ENCODE data around the gene TMEM26. TPM values are rescaled to one million over a fixed set of nuclear protein-coding genes. Genes with fewer than 3 reads are reported as not detected.

The TMEM26 gene
- total RNA-seq, 1 donor from 2014 or later: 0.18 TPM

DNA sequence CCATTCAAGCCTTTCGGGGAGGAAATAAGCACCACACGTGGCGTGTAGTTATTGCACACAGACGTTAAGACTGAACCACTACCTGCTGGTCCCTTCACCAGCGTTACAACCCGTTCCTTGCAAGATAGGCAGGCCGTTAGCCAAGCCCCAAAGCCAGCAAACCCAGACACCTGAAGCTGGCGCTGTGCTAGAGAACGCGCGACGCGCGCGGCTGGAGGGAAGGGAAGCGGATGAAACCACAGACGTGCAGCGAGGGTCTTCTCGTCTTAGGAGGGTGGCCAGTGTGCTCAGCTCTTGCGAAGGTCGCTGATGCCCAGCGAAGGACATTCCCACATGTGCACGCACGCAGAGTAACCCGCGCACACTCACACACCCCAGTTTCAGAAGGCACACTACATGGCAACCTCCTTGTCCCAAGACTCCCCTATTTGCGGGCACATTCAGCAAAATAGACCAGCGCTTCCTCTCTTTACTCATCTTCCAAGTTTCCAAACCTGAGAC lies 980 bp downstream of the TMEM26 start:
- no peak for FAIRE-seq
- Histone ChIP-seq H3K4me3 (ENCODE audit: insufficient read depth, low read depth, low read length) (peak overlapping the region; percentile 69), H3K4me1 (ENCODE audit: insufficient read depth, low read length) (peaks cover 12% of the 10 kb centered on the region), H3K4me2 (ENCODE audit: low read length) (peak overlapping the region; percentile 94), H3K79me2 (ENCODE audit: insufficient read depth, low read length) (no peaks in the 10 kb centered on the region), H4K20me1 (ENCODE audit: insufficient read depth, low read length) (no peaks in the 10 kb centered on the region), H3K27ac (ENCODE audit: low read depth, low read length) (no peak overlapping the region), H3K27me3 (ENCODE audit: insufficient read depth, low read length) (no peaks in the 10 kb centered on the region), H3K9ac (ENCODE audit: low read length) (peak overlapping the region; percentile 55), H3K9me3 (ENCODE audit: insufficient read depth, low read depth, low read length) (no peaks in the 10 kb centered on the region), H3K36me3 (ENCODE audit: insufficient read depth, low read length) (no peaks in the 10 kb centered on the region), H2AFZ (ENCODE audit: low read depth, low read length) (peak overlapping the region; percentile 95)
- Mint-ChIP-seq H3K9me3 (ENCODE audit: unreplicated experiment) (no peaks in the 10 kb centered on the region), H3K27ac (ENCODE audit: unreplicated experiment) (no peak overlapping the region), H3K27me3 (ENCODE audit: low read depth, unreplicated experiment) (peaks cover 41% of the 10 kb centered on the region), H3K4me3 (ENCODE audit: unreplicated experiment) (peak overlapping the region; percentile 84), H3K4me1 (ENCODE audit: low read depth, unreplicated experiment) (peaks cover 4% of the 10 kb centered on the region), H3K36me3 (ENCODE audit: low read depth, unreplicated experiment) (no peaks in the 10 kb centered on the region)
- no peak for TF ChIP-seq EZH2 (IDR thresholded peaks at IDR 0.05; ENCODE audit: insufficient read depth, low read length)
- TF ChIP-seq, protein P1, sequence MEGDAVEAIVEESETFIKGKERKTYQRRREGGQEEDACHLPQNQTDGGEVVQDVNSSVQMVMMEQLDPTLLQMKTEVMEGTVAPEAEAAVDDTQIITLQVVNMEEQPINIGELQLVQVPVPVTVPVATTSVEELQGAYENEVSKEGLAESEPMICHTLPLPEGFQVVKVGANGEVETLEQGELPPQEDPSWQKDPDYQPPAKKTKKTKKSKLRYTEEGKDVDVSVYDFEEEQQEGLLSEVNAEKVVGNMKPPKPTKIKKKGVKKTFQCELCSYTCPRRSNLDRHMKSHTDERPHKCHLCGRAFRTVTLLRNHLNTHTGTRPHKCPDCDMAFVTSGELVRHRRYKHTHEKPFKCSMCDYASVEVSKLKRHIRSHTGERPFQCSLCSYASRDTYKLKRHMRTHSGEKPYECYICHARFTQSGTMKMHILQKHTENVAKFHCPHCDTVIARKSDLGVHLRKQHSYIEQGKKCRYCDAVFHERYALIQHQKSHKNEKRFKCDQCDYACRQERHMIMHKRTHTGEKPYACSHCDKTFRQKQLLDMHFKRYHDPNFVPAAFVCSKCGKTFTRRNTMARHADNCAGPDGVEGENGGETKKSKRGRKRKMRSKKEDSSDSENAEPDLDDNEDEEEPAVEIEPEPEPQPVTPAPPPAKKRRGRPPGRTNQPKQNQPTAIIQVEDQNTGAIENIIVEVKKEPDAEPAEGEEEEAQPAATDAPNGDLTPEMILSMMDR (IDR thresholded peaks at IDR 0.05; ENCODE audit: insufficient read depth, low read depth, low read length): no peak
- peak; percentile 27 for DNase-seq (ENCODE audit: low read depth)

- Histone ChIP-seq H3K9me3 (ENCODE audit: insufficient read depth, low read depth, low read length) (no peaks in the 10 kb centered on the region), H4K20me1 (ENCODE audit: insufficient read depth, low read length) (no peaks in the 10 kb centered on the region), H3K36me3 (ENCODE audit: insufficient read depth, low read length) (no peaks in the 10 kb centered on the region), H3K4me1 (ENCODE audit: insufficient read depth, low read length) (peaks cover 12% of the 10 kb centered on the region), H3K27ac (ENCODE audit: low read depth, low read length) (no peak overlapping the region), H3K79me2 (ENCODE audit: insufficient read depth, low read length) (no peaks in the 10 kb centered on the region), H3K4me3 (ENCODE audit: insufficient read depth, low read depth, low read length) (no peak overlapping the region), H2AFZ (ENCODE audit: low read depth, low read length) (no peak overlapping the region), H3K27me3 (ENCODE audit: insufficient read depth, low read length) (no peaks in the 10 kb centered on the region), H3K4me2 (ENCODE audit: low read length) (no peak overlapping the region), H3K9ac (ENCODE audit: low read length) (no peak overlapping the region)
- Mint-ChIP-seq H3K4me1 (ENCODE audit: low read depth, unreplicated experiment) (peaks cover 1% of the 10 kb centered on the region), H3K4me3 (ENCODE audit: unreplicated experiment) (no peak overlapping the region), H3K36me3 (ENCODE audit: low read depth, unreplicated experiment) (no peaks in the 10 kb centered on the region), H3K27ac (ENCODE audit: unreplicated experiment) (no peak overlapping the region), H3K9me3 (ENCODE audit: unreplicated experiment) (no peaks in the 10 kb centered on the region), H3K27me3 (ENCODE audit: low read depth, unreplicated experiment) (peaks cover 41% of the 10 kb centered on the region)
- TF ChIP-seq EZH2 (IDR thresholded peaks at IDR 0.05; ENCODE audit: insufficient read depth, low read length): no peak
- TF ChIP-seq, protein P1 (IDR thresholded peaks at IDR 0.05; ENCODE audit: insufficient read depth, low read depth, low read length): no peak
- DNase-seq (ENCODE audit: low read depth) (no peak), FAIRE-seq (no peak)
Observed at GRCh38 chr10:61451357-61451756, 1.8 kb downstream of the TMEM26 start.

DNA sequence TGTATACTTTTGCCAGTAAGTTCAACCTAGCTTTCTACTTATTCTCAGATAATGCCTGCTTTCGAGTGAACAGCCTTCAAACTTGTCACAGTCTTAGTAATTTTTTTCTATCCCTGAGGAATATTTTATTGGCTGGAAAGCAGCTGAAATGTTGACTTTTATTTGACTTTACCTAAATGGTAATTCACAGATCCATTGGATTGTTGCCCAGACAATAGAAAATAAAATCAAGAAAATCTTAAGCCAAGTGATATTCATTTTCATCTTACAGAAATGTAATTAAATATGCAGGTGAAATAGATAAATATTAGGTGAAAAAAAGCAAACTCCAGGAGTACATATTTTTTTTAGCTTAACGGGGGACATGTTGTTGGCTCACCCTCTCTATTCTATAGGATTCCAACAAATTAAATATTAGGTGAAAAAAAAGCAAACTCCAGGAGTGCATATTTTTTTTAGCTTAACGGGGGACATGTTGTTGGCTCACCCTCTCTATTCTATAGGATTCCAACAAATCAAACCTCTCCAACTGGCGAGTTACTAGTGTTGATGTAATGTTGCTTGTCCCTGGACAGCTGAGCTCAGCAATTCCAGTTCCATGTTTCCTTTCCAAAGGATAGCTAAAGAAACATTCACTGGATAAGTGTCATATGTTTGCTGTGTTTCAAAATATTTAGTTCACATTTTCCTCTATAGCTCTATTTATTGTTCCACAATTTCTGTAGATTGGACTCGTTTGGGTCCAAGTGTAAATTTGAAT lies 4.2 kb downstream of the TMEM26 start:
- no peaks in the 10 kb centered on the region for H3K9me3 Mint-ChIP-seq (ENCODE audit: unreplicated experiment)
- TF ChIP-seq EZH2 (IDR thresholded peaks at IDR 0.05; ENCODE audit: insufficient read depth, low read length): no peak
- TF ChIP-seq, protein P1 (IDR thresholded peaks at IDR 0.05; ENCODE audit: insufficient read depth, low read depth, low read length): no peak
- no peaks in the 10 kb centered on the region for H3K36me3 Mint-ChIP-seq (ENCODE audit: low read depth, unreplicated experiment)
- peaks cover 28% of the 10 kb centered on the region for H3K27me3 Mint-ChIP-seq (ENCODE audit: low read depth, unreplicated experiment)
- Histone ChIP-seq H3K4me3 (ENCODE audit: insufficient read depth, low read depth, low read length) (no peak overlapping the region), H3K4me2 (ENCODE audit: low read length) (no peak overlapping the region), H3K79me2 (ENCODE audit: insufficient read depth, low read length) (no peaks in the 10 kb centered on the region), H2AFZ (ENCODE audit: low read depth, low read length) (no peak overlapping the region), H4K20me1 (ENCODE audit: insufficient read depth, low read length) (no peaks in the 10 kb centered on the region), H3K36me3 (ENCODE audit: insufficient read depth, low read length) (no peaks in the 10 kb centered on the region), H3K27me3 (ENCODE audit: insufficient read depth, low read length) (no peaks in the 10 kb centered on the region), H3K9me3 (ENCODE audit: insufficient read depth, low read depth, low read length) (no peaks in the 10 kb centered on the region), H3K27ac (ENCODE audit: low read depth, low read length) (no peak overlapping the region), H3K4me1 (ENCODE audit: insufficient read depth, low read length) (peaks cover 12% of the 10 kb centered on the region), H3K9ac (ENCODE audit: low read length) (no peak overlapping the region)
- DNase-seq (ENCODE audit: low read depth): no peak
- H3K4me1 Mint-ChIP-seq (ENCODE audit: low read depth, unreplicated experiment): no peaks in the 10 kb centered on the region
- no peak for FAIRE-seq
- no peak overlapping the region for H3K4me3 Mint-ChIP-seq (ENCODE audit: unreplicated experiment)
- H3K27ac Mint-ChIP-seq (ENCODE audit: unreplicated experiment): no peak overlapping the region
